Erythroblast (primary cell): ENCODE measurements around the gene VWC2L.

Source experiments
- GATA1 ChIP-seq: IDR thresholded peaks from 2 replicates; pipeline ENCODE4 v1.6.1; 2011; ENCODE audit warnings: low read depth, mild to moderate bottlenecking, control low read depth, low read length, moderate library complexity
- POLR2A ChIP-seq: IDR thresholded peaks from 2 replicates; pipeline ENCODE4 v1.6.1; 2011; ENCODE audit warnings: mild to moderate bottlenecking, low read length

DNA sequence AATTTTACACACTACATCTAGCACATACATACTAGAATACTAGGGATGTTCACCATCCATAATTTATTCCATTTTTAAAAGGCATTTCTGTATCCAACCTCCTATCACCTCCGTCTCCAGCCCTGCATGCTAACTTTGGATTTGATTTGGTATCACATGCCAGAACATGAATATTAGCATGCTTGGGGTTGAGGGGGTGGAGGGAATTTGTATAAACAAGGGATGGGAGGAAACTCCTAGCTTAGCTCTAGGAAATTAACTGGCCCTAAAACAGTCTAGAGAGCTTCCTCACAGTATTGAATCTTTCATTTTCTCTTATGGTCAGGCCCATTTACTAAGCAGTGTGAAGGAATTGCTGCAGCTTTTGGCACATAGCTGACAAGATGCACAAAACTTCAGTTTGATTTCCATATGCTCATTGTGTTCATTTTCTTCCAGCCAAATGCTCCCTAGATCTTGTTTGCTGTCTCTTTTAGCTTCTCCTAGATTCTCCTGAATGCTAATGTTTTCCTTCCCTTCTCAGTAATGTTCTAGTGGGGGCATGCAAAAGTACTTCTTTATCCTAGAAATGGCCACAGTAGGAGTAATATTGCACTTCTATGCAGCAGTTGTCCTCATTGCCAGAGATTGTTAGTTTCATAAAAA, 135.2 kb downstream of the VWC2L start:
- TF ChIP-seq POLR2A, result no peak
- no peak for TF ChIP-seq GATA1
